Activated CD4-positive, alpha-beta T cell treated with anti-CD3 and anti-CD28 coated beads for 1 hour (primary cell): ENCODE results near the gene TIMP3.
"Not testable (repeated sequence)": the region's sequence is repeated elsewhere in the genome, so short reads cannot be mapped to it uniquely, and the experiment has no call there.

ENCODE experiments used
- DNase-seq: peaks from one replicate; pipeline ENCODE4 v3.0.0-alpha.2; 2020

The TIMP3 gene

GRCh38 chr22:32858957-32859356 lies 57.5 kb downstream of the TIMP3 start:
- no peak for DNase-seq

- DNase-seq: no peak
Measured at GRCh38 chr22:32859743-32860142, 58.2 kb downstream of the TIMP3 start.

GRCh38 chr22:32861330-32861729 lies 59.8 kb downstream of the TIMP3 start:
- DNase-seq: no peak

- DNase-seq: no peak
Measured at GRCh38 chr22:32862083-32862482, 60.6 kb downstream of the TIMP3 start.

GRCh38 chr22:32862936-32863661 lies 61.6 kb downstream of the TIMP3 start:
- no peak for DNase-seq

- no peak for DNase-seq
Measured at GRCh38 chr22:32864041-32864440, 62.5 kb downstream of the TIMP3 start.

- DNase-seq: no peak
Measured at GRCh38 chr22:32864596-32864995, 63.1 kb downstream of the TIMP3 start.

GRCh38 chr22:32866953-32867352 lies 65.4 kb downstream of the TIMP3 start:
- DNase-seq: no peak

- DNase-seq: no peak
Measured at GRCh38 chr22:32868946-32869345, 67.4 kb downstream of the TIMP3 start.

- DNase-seq: no peak
Measured at GRCh38 chr22:32870474-32870873, 69.0 kb downstream of the TIMP3 start.

- DNase-seq: not testable (repeated sequence)
Measured at GRCh38 chr22:32873604-32874003, 72.1 kb downstream of the TIMP3 start.

- no peak for DNase-seq
Measured at GRCh38 chr22:32874385-32874784, 72.9 kb downstream of the TIMP3 start.

GRCh38 chr22:32874976-32875375 lies 73.5 kb downstream of the TIMP3 start:
- no peak for DNase-seq

GRCh38 chr22:32876516-32876915 lies 75.0 kb downstream of the TIMP3 start:
- no peak for DNase-seq

- DNase-seq: no peak
Measured at GRCh38 chr22:32877196-32877595, 75.7 kb downstream of the TIMP3 start.

GRCh38 chr22:32879550-32879949 lies 78.0 kb downstream of the TIMP3 start:
- DNase-seq: no peak

GRCh38 chr22:32880061-32880460 lies 78.6 kb downstream of the TIMP3 start:
- no peak for DNase-seq

GRCh38 chr22:32880505-32880892 lies 79.0 kb downstream of the TIMP3 start:
- DNase-seq: no peak

- no peak for DNase-seq
Measured at GRCh38 chr22:32880893-32881596, 79.5 kb downstream of the TIMP3 start.

GRCh38 chr22:32882360-32882755 lies 80.9 kb downstream of the TIMP3 start:
- DNase-seq: no peak

- DNase-seq: no peak
Measured at GRCh38 chr22:32882774-32883530, 81.4 kb downstream of the TIMP3 start.

GRCh38 chr22:32887324-32887980 lies 85.9 kb downstream of the TIMP3 start:
- DNase-seq: no peak

GRCh38 chr22:32888976-32889375 lies 87.5 kb downstream of the TIMP3 start:
- DNase-seq: no peak
